GM12892 (cell line): Measurements from ENCODE around the gene USP3.

ENCODE experiments used
- DNase-seq: peaks from one replicate; pipeline ENCODE4 v3.0.0; 2011; ENCODE audit not compliant: insufficient read length
- FAIRE-seq: peaks from 2 replicates; lab custom pipeline; 2011; peaks lifted over from hg19 to GRCh38; lab: Jason Lieb, UNC
- POLR2A ChIP-seq: IDR thresholded peaks from 2 replicates; pipeline ENCODE4 v1.6.1; 2011; ENCODE audit warnings: low read depth, low read length, control low read depth
- POLR2AphosphoS5 ChIP-seq: IDR thresholded peaks from 2 replicates; pipeline ENCODE4 v1.6.1; 2011; ENCODE audit warnings: low read depth, low read length, control low read depth
- TAF1 ChIP-seq: IDR thresholded peaks from 2 replicates; pipeline ENCODE4 v1.6.1; 2011; ENCODE audit warnings: low read depth, mild to moderate bottlenecking, control low read depth, low read length, borderline replicate concordance

USP3 gene

DNA sequence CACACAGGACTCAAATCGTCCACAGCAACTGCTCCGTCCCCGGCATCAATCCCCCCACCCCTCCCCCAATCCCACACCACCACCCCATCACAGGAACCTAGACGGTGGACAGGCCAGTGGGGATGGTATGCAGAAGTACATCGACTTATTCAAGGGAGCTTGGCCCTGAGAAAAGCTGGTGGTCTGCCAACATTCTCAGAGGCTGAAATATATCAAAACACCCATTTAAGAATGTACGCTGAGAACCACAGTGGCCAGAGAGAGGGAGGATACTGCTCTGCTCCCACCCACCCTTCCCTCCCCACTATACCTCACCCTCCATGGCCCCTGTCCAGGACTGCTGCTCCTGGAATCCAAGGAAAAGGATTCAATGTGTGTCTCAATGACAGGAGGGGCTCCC lies 12.4 kb upstream of the USP3 start:
- DNase-seq = no peak
- TF ChIP-seq TAF1 (no peak), POLR2A (no peak), POLR2AphosphoS5 (no peak)
- no peak for FAIRE-seq

DNA sequence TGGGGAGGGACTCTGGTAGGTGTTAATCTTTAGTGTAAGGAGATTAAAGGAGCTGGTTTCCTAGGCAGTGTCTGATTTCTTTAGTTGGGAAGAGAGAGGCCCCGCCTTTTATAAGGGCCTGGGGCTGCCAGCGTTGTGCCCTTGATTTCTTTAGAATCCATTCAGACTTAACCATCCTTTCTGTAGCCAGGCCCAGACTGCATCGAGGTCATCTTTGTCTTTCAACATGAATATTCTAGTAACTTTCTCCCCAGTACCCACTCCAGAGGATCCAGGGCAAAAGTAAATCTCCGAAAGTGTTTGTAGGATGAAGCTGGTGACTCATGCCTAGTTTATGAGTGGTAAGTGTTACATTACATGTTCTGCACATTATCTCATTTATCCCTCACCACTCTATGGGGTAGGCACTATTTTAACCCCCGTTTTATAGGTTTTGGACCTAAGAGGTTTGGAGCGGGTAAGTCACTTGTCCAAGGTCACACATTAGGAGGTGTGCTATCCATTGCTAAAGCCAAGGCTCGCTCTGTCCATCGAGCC lies 11.8 kb upstream of the USP3 start:
- FAIRE-seq = no peak

DNA sequence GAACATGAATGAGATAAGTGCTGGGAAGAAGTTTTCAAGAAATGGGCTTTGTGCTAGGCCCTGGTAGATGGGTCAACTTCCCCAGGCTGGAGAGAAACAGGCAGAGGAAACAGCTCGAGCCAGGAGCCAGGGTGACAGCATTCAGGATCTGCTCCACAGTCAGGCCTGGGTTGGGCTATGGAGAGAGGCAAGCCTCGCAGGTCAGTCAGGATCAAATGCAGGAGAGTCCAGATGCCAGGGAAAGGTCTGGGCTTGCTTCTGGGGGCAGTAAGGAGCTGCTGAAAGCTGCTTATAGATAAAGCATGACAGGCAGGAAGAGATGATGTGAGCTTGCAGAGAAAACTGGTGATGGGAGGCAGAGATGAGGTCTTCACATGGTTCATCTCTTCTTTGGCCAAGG lies 11.0 kb upstream of the USP3 start:
- TF ChIP-seq TAF1 (no peak), POLR2A (no peak), POLR2AphosphoS5 (no peak)
- DNase-seq (no peak), FAIRE-seq (no peak)

More for the DNA sequence above, 11.8 kb upstream of the USP3 start:
- DNase-seq = no peak
- TF ChIP-seq POLR2A (no peak), POLR2AphosphoS5 (no peak), TAF1 (no peak)

DNA sequence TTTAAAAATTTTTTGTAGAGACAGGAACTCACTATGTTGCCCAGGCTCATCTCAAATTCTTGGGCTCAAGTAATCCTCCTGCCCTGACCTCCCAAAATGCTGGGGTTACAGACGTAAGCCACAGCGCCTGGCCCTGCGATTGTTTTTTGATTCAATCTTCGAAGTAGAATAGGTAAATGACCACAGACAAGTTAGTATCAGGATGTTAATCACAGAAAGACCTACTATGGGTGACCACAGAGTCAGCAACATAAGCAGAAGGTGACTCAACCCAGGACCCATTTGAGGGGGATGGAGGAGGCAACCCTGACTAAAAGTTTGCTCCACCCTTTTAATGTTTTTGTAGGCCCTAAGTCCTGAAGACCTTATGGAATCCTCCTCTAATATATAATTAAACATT lies 10.0 kb upstream of the USP3 start:
- no peak for TF ChIP-seq TAF1
- no peak for TF ChIP-seq POLR2A
- no peak for TF ChIP-seq POLR2AphosphoS5
- FAIRE-seq (no peak), DNase-seq (no peak)

DNA sequence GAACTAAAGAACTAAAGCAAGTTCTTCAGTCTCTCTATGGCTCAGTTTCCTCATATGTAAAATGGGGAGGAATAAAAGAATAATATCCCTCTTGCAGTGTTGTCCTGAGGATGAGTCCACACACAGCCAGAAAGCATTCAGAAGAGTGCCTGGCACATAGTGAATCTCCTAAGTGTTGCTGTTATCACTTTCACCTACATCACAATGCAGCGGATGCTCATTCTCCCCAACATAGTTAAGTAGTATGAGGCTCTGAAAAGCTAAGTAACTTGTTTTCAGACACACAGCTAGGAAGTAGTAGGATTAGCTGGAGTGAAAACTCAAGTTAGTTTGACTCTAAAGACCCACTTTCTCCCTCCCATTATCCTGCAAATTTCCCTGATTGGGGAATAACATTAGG lies 9.1 kb upstream of the USP3 start:
- no peak for FAIRE-seq
- TF ChIP-seq POLR2AphosphoS5 = no peak
- TF ChIP-seq TAF1 = no peak
- TF ChIP-seq POLR2A = no peak
- no peak for DNase-seq

DNA sequence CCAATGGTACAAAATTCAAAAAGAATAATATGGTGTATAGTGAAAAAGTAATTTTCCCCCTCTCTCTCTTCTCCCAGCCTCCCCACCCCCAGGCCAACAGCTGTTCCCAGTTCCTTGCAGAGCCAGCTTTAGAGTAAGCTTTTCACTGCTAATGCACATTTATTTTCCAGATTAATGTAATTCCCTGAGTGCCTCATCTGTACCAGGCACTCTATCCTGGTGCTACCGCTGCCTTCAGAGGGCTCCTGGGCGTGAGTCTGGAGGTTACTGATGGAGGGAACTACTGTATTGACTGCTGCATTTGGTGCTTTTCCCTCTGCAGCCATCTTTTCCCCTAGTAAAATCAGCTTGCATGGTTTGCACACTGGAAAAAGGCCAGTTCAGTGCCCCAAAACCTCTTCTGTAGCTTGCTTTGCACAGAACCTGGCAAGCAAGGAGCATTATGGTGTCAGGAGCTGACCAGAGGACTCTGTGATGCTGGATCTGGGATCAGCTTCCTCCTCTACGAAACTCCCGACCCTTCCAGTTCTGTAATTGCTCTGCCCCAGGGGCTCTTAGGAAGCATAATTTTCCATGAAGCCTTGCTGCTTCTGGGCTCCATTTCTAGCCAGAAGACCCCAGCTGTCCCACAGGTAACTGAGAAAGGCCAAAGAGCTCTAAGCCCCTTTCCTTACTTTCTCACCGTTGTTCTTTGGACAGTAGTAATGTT lies 8.5 kb upstream of the USP3 start:
- DNase-seq (no peak), FAIRE-seq (no peak)
- TF ChIP-seq POLR2AphosphoS5 (no peak), TAF1 (no peak), POLR2A (no peak)

DNA sequence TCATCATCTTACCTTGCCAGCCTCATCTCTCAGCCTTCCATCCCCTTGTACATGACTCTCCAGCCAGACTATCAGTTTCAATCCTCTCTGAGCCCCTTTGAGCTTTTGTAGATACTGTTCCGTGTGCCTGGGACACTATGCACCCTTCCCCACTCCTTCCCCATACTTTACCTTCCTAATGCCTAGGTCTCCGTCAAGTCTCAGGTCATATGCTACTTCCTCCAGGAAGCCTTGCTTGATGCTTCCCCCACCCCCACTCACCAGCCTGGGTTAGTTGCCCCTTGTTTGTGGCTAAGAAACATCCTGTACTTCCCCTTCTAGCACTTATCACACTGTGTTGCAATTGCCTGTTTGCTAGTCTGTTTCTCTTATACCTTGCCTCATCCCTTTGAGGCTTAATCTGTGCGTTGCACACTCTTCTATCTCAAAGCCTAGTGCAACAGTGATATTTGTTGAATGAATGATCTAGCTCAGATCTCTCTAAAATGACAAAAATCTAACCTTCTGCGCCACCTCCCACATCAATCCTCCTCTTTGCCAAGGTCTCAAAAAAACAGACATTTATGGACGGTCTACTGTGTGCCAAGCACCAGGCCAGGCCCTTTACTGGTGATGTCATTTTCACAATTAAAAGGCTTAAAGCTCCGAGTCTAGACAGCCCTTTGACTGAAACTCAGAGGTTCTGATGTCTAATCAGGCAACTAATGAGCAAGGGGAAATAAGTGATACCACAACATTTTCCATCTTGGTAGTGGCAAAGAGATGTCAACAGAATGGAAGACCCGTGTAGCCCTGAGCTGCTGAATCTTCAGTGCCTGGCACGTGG lies 6.5 kb upstream of the USP3 start:
- no peak for TF ChIP-seq TAF1
- no peak for TF ChIP-seq POLR2AphosphoS5
- TF ChIP-seq POLR2A = no peak
- FAIRE-seq (peak; percentile 86), DNase-seq (no peak)

DNA sequence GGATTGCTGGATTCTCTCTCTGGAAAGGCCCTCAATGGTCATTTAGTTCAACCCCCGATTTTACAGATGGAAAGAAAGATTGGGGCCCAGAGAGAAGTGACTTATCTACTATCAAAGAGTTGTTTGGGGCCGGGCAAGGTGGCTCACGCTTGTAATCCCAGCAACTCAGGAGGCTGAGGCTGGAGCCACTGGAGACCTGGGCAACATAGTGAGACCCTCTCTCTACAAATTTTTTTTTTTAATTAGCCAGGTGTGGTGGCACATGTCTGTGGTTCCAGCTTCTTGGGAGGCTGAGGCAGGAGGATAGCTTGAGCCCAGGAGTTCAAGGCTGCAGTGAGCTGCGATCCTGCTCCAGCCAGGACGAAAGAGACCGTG lies 5.2 kb upstream of the USP3 start:
- DNase-seq = no peak
- no peak for TF ChIP-seq POLR2A
- TF ChIP-seq POLR2AphosphoS5 = no peak
- TF ChIP-seq TAF1 = no peak
- no peak for FAIRE-seq

DNA sequence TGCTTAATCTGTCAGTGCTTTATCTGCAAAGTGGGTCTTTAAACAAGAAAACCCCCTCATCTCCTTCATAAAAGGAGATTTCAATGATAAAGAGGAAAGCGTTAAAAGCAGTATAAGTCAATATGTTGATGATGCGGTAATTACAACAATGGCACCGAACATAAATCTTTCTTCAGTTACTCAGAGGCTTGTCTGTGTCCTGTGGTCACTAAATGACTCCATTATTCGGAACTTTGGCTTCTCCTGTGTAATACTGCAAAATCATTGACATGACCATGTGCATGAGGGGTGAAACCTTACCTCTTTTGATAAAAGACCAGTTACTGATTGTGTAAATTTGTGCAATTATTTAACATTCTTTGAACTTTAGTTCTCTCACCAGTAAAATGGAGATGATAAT lies 4.8 kb upstream of the USP3 start:
- FAIRE-seq = no peak
- TF ChIP-seq POLR2A = no peak
- TF ChIP-seq TAF1 = no peak
- no peak for TF ChIP-seq POLR2AphosphoS5
- DNase-seq = no peak

DNA sequence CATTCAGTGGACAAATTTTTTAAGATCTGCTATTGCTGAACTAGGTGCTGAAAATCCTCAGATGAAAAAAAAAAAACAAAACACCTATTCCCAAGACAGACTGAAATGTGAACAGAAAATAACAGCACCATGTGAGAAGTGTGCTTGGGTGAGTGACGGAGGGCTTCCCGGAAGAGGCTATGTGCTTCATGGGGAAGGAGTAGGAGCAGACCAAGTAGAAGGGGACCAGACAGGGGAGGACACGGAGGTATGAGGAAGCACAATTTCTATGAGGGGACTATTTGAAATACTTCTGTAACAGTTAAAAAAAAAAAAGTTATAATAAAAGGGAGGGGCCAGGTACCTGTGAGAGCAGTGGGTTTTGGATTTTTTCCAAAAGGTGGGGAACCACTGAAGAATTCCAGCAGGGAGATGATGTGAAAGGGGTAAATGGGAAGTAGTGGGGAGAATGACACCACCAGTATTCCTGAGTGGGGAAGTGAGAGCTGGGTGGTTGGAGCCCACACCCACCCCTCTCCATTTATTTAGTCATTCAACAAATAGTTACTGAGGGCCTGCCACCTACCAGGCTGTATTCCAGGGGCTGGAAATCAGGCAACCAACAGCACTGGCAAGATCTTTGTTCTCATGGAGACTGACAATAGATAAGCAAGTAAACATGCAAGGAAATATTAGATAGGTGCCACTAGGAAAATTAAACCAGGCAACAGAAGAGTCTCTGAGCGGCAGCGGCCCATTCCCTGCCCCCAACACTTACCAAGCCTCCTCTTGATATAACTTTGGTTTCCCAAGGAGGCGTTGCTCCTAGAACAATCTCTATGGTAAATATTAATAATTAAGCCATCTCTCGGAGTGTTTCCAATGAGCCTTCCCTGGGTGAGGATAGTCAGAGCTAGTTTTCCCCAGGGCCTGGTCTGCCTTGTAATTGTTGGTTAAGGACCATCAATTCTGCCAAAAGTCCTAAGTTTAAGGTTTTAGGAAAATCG lies 3.8 kb upstream of the USP3 start:
- no peak for DNase-seq
- TF ChIP-seq POLR2A (no peak), POLR2AphosphoS5 (no peak), TAF1 (no peak)
- no peak for FAIRE-seq

DNA sequence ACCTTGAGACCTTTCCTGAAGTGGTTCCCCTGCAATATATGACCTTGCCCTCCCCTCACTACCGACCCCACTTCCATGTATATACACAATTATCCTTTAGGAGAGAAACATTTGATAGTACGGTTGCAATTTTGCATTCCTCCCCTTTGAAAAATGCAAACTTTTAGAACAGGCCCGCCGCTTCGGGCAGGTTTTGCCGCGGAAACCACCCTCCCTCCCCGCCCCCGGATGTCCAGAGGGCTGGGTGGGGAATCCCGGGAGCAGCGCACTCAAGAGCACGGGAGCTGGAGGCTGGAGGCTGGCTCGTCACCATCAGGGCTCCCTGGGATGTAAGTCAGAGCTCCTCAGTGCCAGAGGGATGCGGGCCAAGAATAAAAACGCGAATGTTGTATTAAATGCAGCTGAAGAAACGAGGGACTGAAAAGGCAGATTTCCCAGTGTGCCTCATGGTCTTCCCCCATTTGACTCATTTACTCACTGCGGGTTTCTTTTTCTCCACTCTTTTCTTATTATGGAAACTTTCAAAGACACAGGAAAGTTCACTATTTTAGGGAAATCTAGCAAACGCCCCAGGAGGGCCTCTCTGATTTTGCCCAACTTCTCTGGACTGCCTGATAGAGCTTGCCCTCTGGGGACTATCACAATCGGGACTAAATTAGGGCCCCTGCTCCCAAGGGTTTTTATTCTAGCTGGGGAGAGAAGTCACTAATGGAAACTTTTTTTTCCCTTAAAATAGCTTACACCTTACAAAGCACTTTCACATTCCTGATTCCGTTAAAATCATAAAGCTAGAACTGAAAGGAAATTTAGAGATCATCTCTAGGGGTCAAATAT lies 2.9 kb upstream of the USP3 start:
- TF ChIP-seq TAF1 = no peak
- no peak for TF ChIP-seq POLR2AphosphoS5
- TF ChIP-seq POLR2A = no peak; the same call in 1 of the 2 replicates
- no peak for DNase-seq
- FAIRE-seq = no peak
